NCI-H524 (cell line): ENCODE data around the gene ERCC1.
A peak's percentile ranks its signal among the peaks of the same experiment; 100 is the strongest.

Source experiments
- DNase-seq, 2 experiments: peaks; one replicate each; lab custom pipeline; 2025; lab: John Stamatoyannopoulos, UW

ERCC1 gene

GRCh38 chr19:45423589-45424190, at the start of gene ERCC1:
ERCC1 (minus strand) TSS chr19:45423917; CDS start chr19:45423374, 543 bp downstream.
- peak; percentile 95 to 96 for DNase-seq

GRCh38 chr19:45473367-45473681, 49.6 kb upstream of the ERCC1 start:
- DNase-seq = no peak

DNA sequence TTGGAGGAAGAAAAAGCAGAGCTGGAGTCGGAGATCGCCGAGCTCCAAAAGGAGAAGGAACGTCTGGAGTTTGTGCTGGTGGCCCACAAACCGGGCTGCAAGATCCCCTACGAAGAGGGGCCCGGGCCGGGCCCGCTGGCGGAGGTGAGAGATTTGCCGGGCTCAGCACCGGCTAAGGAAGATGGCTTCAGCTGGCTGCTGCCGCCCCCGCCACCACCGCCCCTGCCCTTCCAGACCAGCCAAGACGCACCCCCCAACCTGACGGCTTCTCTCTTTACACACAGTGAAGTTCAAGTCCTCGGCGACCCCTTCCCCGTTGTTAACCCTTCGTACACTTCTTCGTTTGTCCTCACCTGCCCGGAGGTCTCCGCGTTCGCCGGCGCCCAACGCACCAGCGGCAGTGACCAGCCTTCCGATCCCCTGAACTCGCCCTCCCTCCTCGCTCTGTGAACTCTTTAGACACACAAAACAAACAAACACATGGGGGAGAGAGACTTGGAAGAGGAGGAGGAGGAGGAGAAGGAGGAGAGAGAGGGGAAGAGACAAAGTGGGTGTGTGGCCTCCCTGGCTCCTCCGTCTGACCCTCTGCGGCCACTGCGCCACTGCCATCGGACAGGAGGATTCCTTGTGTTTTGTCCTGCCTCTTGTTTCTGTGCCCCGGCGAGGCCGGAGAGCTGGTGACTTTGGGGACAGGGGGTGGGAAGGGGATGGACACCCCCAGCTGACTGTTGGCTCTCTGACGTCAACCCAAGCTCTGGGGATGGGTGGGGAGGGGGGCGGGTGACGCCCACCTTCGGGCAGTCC, 49.0 kb upstream of the ERCC1 start:
- DNase-seq = no peak

- DNase-seq = no peak
These were observed 48.3 kb upstream of the ERCC1 start for GRCh38 chr19:45471931-45472562.

- DNase-seq = no peak
These were observed 47.6 kb upstream of the ERCC1 start for GRCh38 chr19:45471111-45471930.

DNA sequence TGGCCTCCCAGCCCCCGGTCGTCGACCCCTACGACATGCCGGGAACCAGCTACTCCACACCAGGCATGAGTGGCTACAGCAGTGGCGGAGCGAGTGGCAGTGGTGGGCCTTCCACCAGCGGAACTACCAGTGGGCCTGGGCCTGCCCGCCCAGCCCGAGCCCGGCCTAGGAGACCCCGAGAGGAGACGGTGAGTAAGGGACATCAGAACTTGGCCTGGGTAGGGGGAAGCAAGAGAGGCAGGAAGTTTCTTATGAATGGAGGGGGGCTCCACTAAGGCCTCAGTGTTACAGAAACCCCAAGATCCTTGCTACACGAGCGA, 47.0 kb upstream of the ERCC1 start:
- DNase-seq = no peak

DNA sequence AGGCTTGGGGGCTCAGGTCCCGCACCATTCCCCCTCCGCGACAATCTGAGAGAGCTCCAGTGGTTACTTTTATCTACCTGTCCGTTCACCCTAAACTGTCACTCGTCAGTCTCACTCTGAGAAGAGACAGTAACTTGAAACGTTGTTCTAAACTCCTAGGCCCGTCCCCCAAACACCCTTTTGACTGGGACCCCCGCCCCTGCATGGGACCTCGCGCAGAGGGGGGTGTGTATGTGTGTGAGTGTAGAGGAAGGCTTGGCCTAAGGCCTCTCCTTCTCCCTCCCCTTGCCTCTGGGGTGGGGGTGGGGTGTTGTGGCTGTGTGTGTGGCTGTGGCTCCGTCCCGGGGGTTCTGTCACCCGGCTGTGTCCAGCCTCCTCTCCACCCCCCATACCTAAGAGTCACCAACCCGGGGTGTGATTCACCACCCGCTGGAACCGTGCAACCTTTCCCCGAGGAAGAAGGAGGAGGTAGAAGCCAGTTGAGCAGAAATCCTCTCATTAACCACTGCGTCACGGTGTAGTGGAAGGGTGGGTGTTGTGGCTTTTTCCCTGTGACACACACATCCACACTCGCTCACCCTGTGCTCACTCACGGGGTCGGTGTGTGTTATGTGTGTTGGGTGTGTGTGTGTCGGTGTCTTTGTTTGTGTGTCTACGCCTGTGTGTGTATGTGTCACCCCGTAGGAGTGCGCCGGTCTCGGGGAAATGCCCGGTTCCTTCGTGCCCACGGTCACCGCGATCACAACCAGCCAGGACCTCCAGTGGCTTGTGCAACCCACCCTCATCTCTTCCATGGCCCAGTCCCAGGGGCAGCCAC, 46.4 kb upstream of the ERCC1 start:
- DNase-seq = no peak

- peak; percentile 84 to 90 for DNase-seq
These were observed 45.6 kb upstream of the ERCC1 start for GRCh38 chr19:45469132-45469944.

DNA sequence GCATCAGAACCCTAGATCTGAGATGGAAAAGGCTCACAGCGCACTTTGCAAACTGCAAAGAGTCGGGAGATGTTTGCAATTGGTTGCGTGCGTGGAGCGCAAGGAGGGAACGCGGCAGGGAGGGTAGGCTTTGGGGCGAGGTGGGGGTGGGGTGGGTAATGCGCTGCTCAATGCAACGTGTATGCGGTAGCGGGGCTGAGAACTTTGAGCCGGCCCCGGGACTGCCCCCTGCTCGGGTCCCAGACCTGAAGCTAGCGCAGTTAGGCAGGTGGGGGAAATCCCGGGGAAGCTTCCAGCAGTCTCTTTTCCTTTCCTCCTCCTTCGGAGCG, 45.0 kb upstream of the ERCC1 start:
- peak in 1 of 2 experiments; percentile 32 for DNase-seq

DNA sequence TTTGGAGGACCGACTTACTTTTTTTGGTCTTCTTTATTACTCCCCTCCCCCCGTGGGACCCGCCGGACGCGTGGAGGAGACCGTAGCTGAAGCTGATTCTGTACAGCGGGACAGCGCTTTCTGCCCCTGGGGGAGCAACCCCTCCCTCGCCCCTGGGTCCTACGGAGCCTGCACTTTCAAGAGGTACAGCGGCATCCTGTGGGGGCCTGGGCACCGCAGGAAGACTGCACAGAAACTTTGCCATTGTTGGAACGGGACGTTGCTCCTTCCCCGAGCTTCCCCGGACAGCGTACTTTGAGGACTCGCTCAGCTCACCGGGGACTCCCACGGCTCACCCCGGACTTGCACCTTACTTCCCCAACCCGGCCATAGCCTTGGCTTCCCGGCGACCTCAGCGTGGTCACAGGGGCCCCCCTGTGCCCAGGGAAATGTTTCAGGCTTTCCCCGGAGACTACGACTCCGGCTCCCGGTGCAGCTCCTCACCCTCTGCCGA, 44.5 kb upstream of the ERCC1 start:
- DNase-seq = no peak

DNA sequence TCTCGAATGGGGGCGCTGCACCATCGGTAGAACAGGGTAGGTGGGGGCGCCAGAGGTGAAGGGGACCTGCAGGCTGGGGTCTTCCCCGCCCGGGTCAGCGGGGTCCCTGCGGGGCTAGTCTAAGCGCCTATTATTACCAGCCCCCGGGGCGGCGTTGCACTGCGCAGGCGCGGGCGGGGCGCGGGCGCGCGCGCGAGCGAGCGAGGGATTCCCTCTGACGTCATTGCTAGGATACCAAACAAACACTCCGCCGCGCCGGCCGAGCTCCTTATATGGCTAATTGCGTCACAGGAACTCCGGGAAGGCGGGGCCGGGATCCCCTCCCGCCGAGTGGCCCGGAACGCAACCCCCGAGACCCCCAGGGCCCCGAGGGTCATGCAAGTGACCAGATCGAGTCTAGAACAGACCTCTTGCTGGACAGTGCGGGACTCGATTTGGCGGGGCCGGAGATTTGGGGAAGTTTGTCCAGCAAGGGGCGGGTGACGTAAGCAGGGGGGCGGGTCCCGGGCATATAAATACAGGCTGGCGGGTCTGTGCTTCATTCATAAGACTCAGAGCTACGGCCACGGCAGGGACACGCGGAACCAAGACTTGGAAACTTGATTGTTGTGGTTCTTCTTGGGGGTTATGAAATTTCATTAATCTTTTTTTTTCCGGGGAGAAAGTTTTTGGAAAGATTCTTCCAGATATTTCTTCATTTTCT, 43.9 kb upstream of the ERCC1 start, which contains the start of gene FOSB:
Gene FOSB, plus strand, starts transcription at position 541 of the 703 bp plus-strand sequence. CDS start 591 bp downstream, outside the sequence.
- DNase-seq = peak; percentile 73 to 87

- no peak for DNase-seq
These were observed 43.4 kb upstream of the ERCC1 start for GRCh38 chr19:45467115-45467455.

GRCh38 chr19:45464852-45465441, 41.2 kb upstream of the ERCC1 start:
- no peak for DNase-seq

DNA sequence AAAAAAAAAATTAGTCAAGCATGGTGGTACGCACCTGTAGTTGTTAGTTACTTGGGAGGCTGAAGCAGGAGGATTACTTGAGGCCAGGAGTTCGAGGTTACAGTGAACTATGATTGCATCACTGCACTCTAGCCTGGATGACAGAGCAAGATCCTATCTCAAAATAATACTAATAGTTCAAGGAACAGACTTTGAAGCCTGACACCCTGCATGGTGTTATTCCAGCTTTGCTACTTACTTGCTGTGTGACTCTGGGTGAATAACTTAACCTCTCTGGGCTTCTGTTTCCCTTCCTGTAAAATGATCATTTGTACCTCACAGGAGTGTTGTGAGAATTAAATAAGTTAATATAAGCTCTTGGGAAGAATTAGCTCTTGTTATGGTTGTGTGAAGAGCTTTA, 40.6 kb upstream of the ERCC1 start:
- no peak for DNase-seq

DNA sequence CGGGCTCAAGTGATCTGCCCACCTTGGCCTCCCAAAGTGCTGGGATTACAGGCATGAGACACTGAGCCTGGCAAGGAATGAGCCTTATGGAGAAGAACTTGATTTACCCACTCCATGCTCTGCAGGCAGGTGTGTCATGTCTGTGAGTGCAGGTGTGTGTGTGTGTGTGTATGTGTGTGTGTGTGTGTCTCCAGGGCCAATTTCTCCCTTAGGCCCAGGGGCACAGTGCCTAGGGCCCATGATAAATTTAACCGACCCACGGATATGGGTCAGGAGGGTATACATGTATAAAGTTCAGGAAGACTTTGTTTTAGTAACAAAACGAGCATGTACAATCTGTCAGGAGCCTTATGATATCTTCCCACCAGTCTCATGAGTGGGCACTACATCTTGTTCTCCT, 39.5 kb upstream of the ERCC1 start:
- no peak for DNase-seq

- DNase-seq = no peak
These were observed 38.5 kb upstream of the ERCC1 start for GRCh38 chr19:45462174-45462573.

- DNase-seq = no peak
These were observed 37.2 kb upstream of the ERCC1 start for GRCh38 chr19:45460807-45461347.

DNA sequence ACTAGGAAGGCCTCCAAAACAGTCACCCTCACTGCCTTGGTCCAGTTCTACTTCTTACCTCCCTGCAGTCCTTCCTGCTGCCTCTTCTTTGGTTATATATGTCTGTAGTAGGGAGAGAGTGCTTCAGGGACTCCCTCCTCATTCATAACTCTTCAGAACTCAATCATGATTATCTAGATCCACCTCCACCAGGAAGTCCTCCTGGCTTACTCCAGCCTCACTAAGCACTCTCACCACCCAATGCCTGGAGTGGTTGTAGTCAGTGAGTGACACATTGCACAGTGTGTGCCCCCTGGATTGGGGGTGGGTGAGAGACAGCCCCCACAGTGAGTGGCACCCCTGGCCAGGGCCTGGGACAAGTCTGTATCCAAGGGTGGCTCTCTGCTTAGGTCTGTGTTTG, 34.1 kb upstream of the ERCC1 start:
- no peak for DNase-seq

- no peak for DNase-seq
These were observed 32.7 kb upstream of the ERCC1 start for GRCh38 chr19:45456500-45456815.
